HG02885 (cell line): ENCODE data around the gene GSTM3.

Source experiments
- ATAC-seq: cut with Tn5 transposase; IDR thresholded peaks from one replicate; pipeline ENCODE4 v1.9.1; 2021; ENCODE audit warnings: mild to moderate bottlenecking; ENCODE audit not compliant: unreplicated experiment, poor library complexity

Gene GSTM3

GRCh38 chr1:109740615-109741373 lies at the start of gene GSTM3:
TSS of gene GSTM3 (minus strand) at chr1:109741038. CDS start at chr1:109740287, 751 bp downstream.
- ATAC-seq: no peak

GRCh38 chr1:109790329-109790728 lies 49.5 kb upstream of the GSTM3 start:
- ATAC-seq: no peak

- no peak for ATAC-seq
These were observed 48.8 kb upstream of the GSTM3 start for GRCh38 chr1:109789551-109790180.

GRCh38 chr1:109788695-109789521 lies 48.1 kb upstream of the GSTM3 start:
- no peak for ATAC-seq

GRCh38 chr1:109787845-109788601 lies 47.2 kb upstream of the GSTM3 start:
- no peak for ATAC-seq

- no peak for ATAC-seq
These were observed 46.5 kb upstream of the GSTM3 start for GRCh38 chr1:109787211-109787844.

GRCh38 chr1:109786531-109787021 lies 45.7 kb upstream of the GSTM3 start:
- ATAC-seq: no peak

GRCh38 chr1:109786112-109786480 lies 45.3 kb upstream of the GSTM3 start:
- no peak for ATAC-seq

- no peak for ATAC-seq
These were observed 44.7 kb upstream of the GSTM3 start for GRCh38 chr1:109785446-109786111.

GRCh38 chr1:109784551-109785252 lies 43.9 kb upstream of the GSTM3 start:
- ATAC-seq: no peak

GRCh38 chr1:109783436-109783835 lies 42.6 kb upstream of the GSTM3 start:
- no peak for ATAC-seq

- no peak for ATAC-seq
These were observed 42.1 kb upstream of the GSTM3 start for GRCh38 chr1:109782927-109783326.

- ATAC-seq: no peak
These were observed 41.7 kb upstream of the GSTM3 start for GRCh38 chr1:109782514-109782913.

GRCh38 chr1:109781806-109782205 lies 41.0 kb upstream of the GSTM3 start:
- no peak for ATAC-seq

- no peak for ATAC-seq
These were observed 40.1 kb upstream of the GSTM3 start for GRCh38 chr1:109780982-109781381.

GRCh38 chr1:109777980-109778625 lies 37.3 kb upstream of the GSTM3 start:
- ATAC-seq: no peak

GRCh38 chr1:109777436-109777835 lies 36.6 kb upstream of the GSTM3 start:
- ATAC-seq: no peak

GRCh38 chr1:109776911-109777310 lies 36.1 kb upstream of the GSTM3 start:
- peak; percentile 81 for ATAC-seq
